Measurements from ENCODE around the gene PXYLP1. TPM values are rescaled to one million over a fixed set of nuclear protein-coding genes. Genes with fewer than 3 reads are reported as not detected.

Gene PXYLP1
- total RNA-seq, 2 donors from 2014 or later, result 7.5 to 14.5 TPM

GRCh38 chr3:141248064-141248463, 16.4 kb downstream of the PXYLP1 start:
- H3K27ac ChIP-seq, result no peak overlapping the region
- no peak overlapping the region for H3K4me3 ChIP-seq
- no peak for DNase-seq (ENCODE audit: low spot score)
- H3K36me3 ChIP-seq, result no peaks in the 10 kb centered on the region
- peaks cover 0 to 18% of the 10 kb centered on the region in 2 donors for H3K4me1 ChIP-seq
- TF ChIP-seq CTCF (IDR thresholded peaks at IDR 0.05), result no peak
- no peaks in the 10 kb centered on the region for H3K27me3 ChIP-seq
- no peaks in the 10 kb centered on the region for H3K9me3 ChIP-seq

GRCh38 chr3:141249041-141249440, 17.4 kb downstream of the PXYLP1 start:
- Histone ChIP-seq H3K9me3 (no peaks in the 10 kb centered on the region), H3K27ac (no peak overlapping the region), H3K4me3 (no peak overlapping the region), H3K27me3 (no peaks in the 10 kb centered on the region), H3K4me1 (peaks cover 0 to 12% of the 10 kb centered on the region in 2 donors), H3K36me3 (no peaks in the 10 kb centered on the region)
- no peak for DNase-seq (ENCODE audit: low spot score)
- no peak for TF ChIP-seq CTCF (IDR thresholded peaks at IDR 0.05)

- H3K27ac ChIP-seq, result no peak overlapping the region
- H3K4me1 ChIP-seq, result peaks cover 0 to 12% of the 10 kb centered on the region in 2 donors
- H3K27me3 ChIP-seq, result no peaks in the 10 kb centered on the region
- DNase-seq (ENCODE audit: low spot score), result no peak
- no peaks in the 10 kb centered on the region for H3K36me3 ChIP-seq
- no peak overlapping the region for H3K4me3 ChIP-seq
- no peaks in the 10 kb centered on the region for H3K9me3 ChIP-seq
- TF ChIP-seq CTCF (IDR thresholded peaks at IDR 0.05), result no peak
These were observed 18.7 kb downstream of the PXYLP1 start for GRCh38 chr3:141250342-141250741.

- no peak for DNase-seq (ENCODE audit: low spot score)
- Histone ChIP-seq H3K27me3 (no peaks in the 10 kb centered on the region), H3K9me3 (no peaks in the 10 kb centered on the region), H3K4me3 (no peak overlapping the region), H3K36me3 (no peaks in the 10 kb centered on the region), H3K4me1 (peaks cover 0 to 9% of the 10 kb centered on the region in 2 donors), H3K27ac (no peak overlapping the region)
- no peak for TF ChIP-seq CTCF (IDR thresholded peaks at IDR 0.05)
These were observed 19.2 kb downstream of the PXYLP1 start for GRCh38 chr3:141250828-141251227.

GRCh38 chr3:141253326-141253725, 21.7 kb downstream of the PXYLP1 start:
- H3K36me3 ChIP-seq, result no peaks in the 10 kb centered on the region
- DNase-seq (ENCODE audit: low spot score), result no peak
- no peak overlapping the region for H3K27ac ChIP-seq
- H3K4me3 ChIP-seq, result no peak overlapping the region
- no peaks in the 10 kb centered on the region for H3K27me3 ChIP-seq
- H3K4me1 ChIP-seq, result no peaks in the 10 kb centered on the region
- TF ChIP-seq CTCF (IDR thresholded peaks at IDR 0.05), result no peak
- H3K9me3 ChIP-seq, result no peaks in the 10 kb centered on the region

GRCh38 chr3:141253811-141254210, 22.2 kb downstream of the PXYLP1 start:
- Histone ChIP-seq H3K27ac (no peak overlapping the region), H3K36me3 (no peaks in the 10 kb centered on the region), H3K27me3 (no peaks in the 10 kb centered on the region), H3K4me1 (no peaks in the 10 kb centered on the region), H3K4me3 (no peak overlapping the region), H3K9me3 (no peaks in the 10 kb centered on the region)
- no peak for DNase-seq (ENCODE audit: low spot score)
- TF ChIP-seq CTCF (IDR thresholded peaks at IDR 0.05), result no peak
